ENCODE data around the gene OR6C68.
"Not testable (repeated sequence)": the region's sequence is repeated elsewhere in the genome, so short reads cannot be mapped to it uniquely, and the experiment has no call there.

Gene OR6C68

DNA sequence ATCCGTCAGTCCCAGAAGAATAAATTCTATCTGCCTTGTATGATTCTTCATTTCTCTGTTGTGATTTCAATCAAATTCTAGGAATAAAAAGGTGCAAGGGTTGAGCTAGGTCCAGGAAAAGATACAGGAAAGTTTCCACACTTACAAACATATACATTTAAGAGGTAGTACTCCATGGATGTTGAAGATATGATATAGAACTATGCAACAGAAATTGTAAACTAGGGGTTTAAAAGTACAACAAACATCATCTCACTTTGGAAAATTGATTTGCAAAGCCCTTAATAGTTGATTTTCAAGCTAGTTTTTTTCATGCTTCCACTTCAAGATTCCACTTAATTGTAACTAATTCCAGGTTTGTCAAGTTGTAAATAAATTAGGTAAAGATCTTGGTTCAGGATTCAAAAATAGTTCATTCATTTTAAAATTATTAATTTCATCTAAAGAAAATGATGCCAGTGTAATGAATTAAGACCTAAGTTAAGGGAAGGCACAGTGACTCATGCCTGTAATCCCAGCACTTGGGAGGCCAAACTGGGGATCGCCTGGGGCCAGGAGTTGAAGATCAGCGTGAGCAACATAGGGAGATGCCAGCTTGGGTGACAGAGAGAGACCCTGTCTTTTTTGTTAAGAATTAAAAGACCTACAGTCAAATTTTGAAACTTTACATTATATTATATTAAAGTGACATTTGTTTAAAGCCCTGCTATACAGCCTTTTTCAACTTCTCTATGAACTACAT, 21.9 kb upstream of the OR6C68 start, which contains the start of gene OR6C70:
Gene OR6C70, minus strand, starts transcription at position 51 of the 742 bp plus-strand sequence. Its CDS starts 0 bp downstream, at position 51.
- DNase-seq (ENCODE audit: low spot score): no peak
- no peak within 1 kb of the TSS for H3K4me3 ChIP-seq (ENCODE audit: low read length in 2 of 2)
- H3K27ac ChIP-seq (replicated peaks; ENCODE audit: low read length): no peak within 1 kb of the TSS
- H3K18ac ChIP-seq (ENCODE audit: low read length): no peak within 1 kb of the TSS
- H2BK120ac ChIP-seq (ENCODE audit: low read depth, low read length): no peak within 1 kb of the TSS
- no peaks in the 10 kb centered on the region for H3K79me1 ChIP-seq (ENCODE audit: low read depth, low read length)
- no peaks in the 10 kb centered on the region for H3K27me3 ChIP-seq (ENCODE audit: control insufficient read depth in 3 of 3, insufficient read depth in 3 of 3, low read depth in 1 of 3, low read length in 3 of 3)
- no peak within 1 kb of the TSS for H4K91ac ChIP-seq (ENCODE audit: low read depth, low read length, poor library complexity)
- no peak within 1 kb of the TSS for H2AK5ac ChIP-seq (ENCODE audit: low read depth, low read length)
- H2AFZ ChIP-seq (ENCODE audit: low read length): no peak within 1 kb of the TSS
- H3K4me1 ChIP-seq (ENCODE audit: control insufficient read depth in 2 of 2, insufficient read depth in 1 of 2, low read depth in 1 of 2, low read length in 2 of 2): no peaks in the 10 kb centered on the region
- H3K23ac ChIP-seq (ENCODE audit: low read depth, low read length, poor library complexity): no peak within 1 kb of the TSS
- H2BK12ac ChIP-seq (ENCODE audit: low read length): no peak within 1 kb of the TSS
- no peaks in the 10 kb centered on the region for H3K9me3 ChIP-seq (replicated peaks in 1 of 2; ENCODE audit: control insufficient read depth in 2 of 2, insufficient read depth in 1 of 2, low read depth in 1 of 2, low read length in 2 of 2)
- WGBS, 2 donors (ENCODE audit: extremely low coverage in 2 of 2, insufficient read length in 2 of 2, insufficient replicate concordance in 1 of 2): no CpG with 5 or more reads among the region's 3 CpGs
- H2BK5ac ChIP-seq (ENCODE audit: low read length): no peak within 1 kb of the TSS
- H3K4ac ChIP-seq (ENCODE audit: low read length): no peak within 1 kb of the TSS
- no peaks in the 10 kb centered on the region for H3K36me3 ChIP-seq (replicated peaks in 1 of 2; ENCODE audit: control insufficient read depth in 2 of 2, insufficient read depth in 2 of 2, low read length in 2 of 2)
- no peak within 1 kb of the TSS for H4K8ac ChIP-seq (ENCODE audit: low read depth, low read length)
- H3K4me2 ChIP-seq (ENCODE audit: insufficient read depth, low read length, poor library complexity, severe bottlenecking): no peak within 1 kb of the TSS
- no peak within 1 kb of the TSS for H3K14ac ChIP-seq (ENCODE audit: low read length)
- H2BK15ac ChIP-seq (ENCODE audit: low read length): no peak within 1 kb of the TSS
- H3K9ac ChIP-seq (ENCODE audit: low read depth, low read length, poor library complexity): no peak within 1 kb of the TSS

DNA sequence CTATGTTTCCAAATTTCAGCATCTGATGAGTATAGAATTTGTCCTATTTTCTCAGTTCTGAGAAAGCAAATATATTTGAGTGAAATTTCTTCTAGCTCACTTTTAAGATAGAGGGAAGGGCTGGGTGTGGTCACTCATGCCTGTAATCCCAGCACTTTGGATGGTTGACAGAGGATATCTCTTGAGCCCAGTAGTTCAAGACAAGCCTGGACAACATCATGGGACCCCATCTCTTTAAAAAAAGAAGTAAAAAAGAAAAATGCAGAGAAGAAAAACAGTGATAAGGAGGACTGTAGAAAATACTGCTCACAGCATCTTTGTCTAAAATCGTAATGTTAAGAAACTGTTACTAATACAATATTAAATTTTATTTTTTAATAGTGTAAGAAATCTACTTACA, 19.9 kb upstream of the OR6C68 start:
- Histone ChIP-seq H3K9ac (ENCODE audit: low read depth, low read length, poor library complexity) (no peak overlapping the region), H3K27me3 (ENCODE audit: control insufficient read depth in 3 of 3, insufficient read depth in 3 of 3, low read depth in 1 of 3, low read length in 3 of 3) (no peaks in the 10 kb centered on the region), H3K9me3 (replicated peaks in 1 of 2; ENCODE audit: control insufficient read depth in 2 of 2, insufficient read depth in 1 of 2, low read depth in 1 of 2, low read length in 2 of 2) (no peaks in the 10 kb centered on the region), H2BK15ac (ENCODE audit: low read length) (no peak overlapping the region), H3K23ac (ENCODE audit: low read depth, low read length, poor library complexity) (no peak overlapping the region), H3K36me3 (replicated peaks in 1 of 2; ENCODE audit: control insufficient read depth in 2 of 2, insufficient read depth in 2 of 2, low read length in 2 of 2) (no peaks in the 10 kb centered on the region), H3K4me1 (ENCODE audit: control insufficient read depth in 2 of 2, insufficient read depth in 1 of 2, low read depth in 1 of 2, low read length in 2 of 2) (no peaks in the 10 kb centered on the region), H3K4me2 (ENCODE audit: insufficient read depth, low read length, poor library complexity, severe bottlenecking) (no peak overlapping the region), H3K18ac (ENCODE audit: low read length) (no peak overlapping the region), H2AK5ac (ENCODE audit: low read depth, low read length) (no peak overlapping the region), H4K8ac (ENCODE audit: low read depth, low read length) (no peak overlapping the region), H3K4ac (ENCODE audit: low read length) (no peak overlapping the region), H3K4me3 (ENCODE audit: low read length in 2 of 2) (no peak overlapping the region), H2BK120ac (ENCODE audit: low read depth, low read length) (no peak overlapping the region), H3K14ac (ENCODE audit: low read length) (no peak overlapping the region), H3K27ac (replicated peaks; ENCODE audit: low read length) (no peak overlapping the region), H4K91ac (ENCODE audit: low read depth, low read length, poor library complexity) (no peak overlapping the region), H2BK12ac (ENCODE audit: low read length) (no peak overlapping the region), H3K79me1 (ENCODE audit: low read depth, low read length) (no peaks in the 10 kb centered on the region), H2AFZ (ENCODE audit: low read length) (no peak overlapping the region), H2BK5ac (ENCODE audit: low read length) (no peak overlapping the region)
- no CpG with 5 or more reads among the region's 1 CpG for WGBS, 2 donors (ENCODE audit: extremely low coverage in 2 of 2, insufficient read length in 2 of 2, insufficient replicate concordance in 1 of 2)
- DNase-seq (ENCODE audit: low spot score): no peak

DNA sequence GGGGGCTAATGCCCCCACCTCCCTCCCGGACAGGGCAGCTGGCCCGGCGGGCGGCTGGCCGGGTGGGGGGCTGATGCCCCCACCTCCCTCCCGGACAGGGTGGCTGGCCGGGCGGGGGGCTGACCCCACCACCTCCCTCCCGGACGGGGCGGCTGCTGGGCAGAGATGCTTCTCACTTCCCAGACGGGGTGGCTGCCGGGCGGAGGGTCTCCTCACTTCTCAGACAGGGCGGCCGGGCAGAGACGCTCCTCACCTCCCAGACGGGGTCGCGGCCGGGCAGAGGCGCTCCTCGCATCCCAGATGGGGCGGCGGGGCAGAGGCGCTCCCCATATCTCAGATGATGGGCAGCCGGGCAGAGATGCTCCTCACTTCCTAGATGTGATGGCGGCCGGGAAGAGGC, 13.0 kb upstream of the OR6C68 start:
- H4K91ac ChIP-seq (ENCODE audit: low read depth, low read length, poor library complexity); H3K18ac ChIP-seq (ENCODE audit: low read length); H3K79me1 ChIP-seq (ENCODE audit: low read depth, low read length); H3K4me2 ChIP-seq (ENCODE audit: insufficient read depth, low read length, poor library complexity, severe bottlenecking); H2AFZ ChIP-seq (ENCODE audit: low read length); H2BK12ac ChIP-seq (ENCODE audit: low read length); H2BK15ac ChIP-seq (ENCODE audit: low read length); H2BK5ac ChIP-seq (ENCODE audit: low read length); H4K8ac ChIP-seq (ENCODE audit: low read depth, low read length); H3K36me3 ChIP-seq (replicated peaks in 1 of 2; ENCODE audit: control insufficient read depth in 2 of 2, insufficient read depth in 2 of 2, low read length in 2 of 2); H3K27ac ChIP-seq (replicated peaks; ENCODE audit: low read length); H2AK5ac ChIP-seq (ENCODE audit: low read depth, low read length); H3K9ac ChIP-seq (ENCODE audit: low read depth, low read length, poor library complexity); H3K14ac ChIP-seq (ENCODE audit: low read length); H3K9me3 ChIP-seq (replicated peaks in 1 of 2; ENCODE audit: control insufficient read depth in 2 of 2, insufficient read depth in 1 of 2, low read depth in 1 of 2, low read length in 2 of 2); H3K27me3 ChIP-seq (ENCODE audit: control insufficient read depth in 3 of 3, insufficient read depth in 3 of 3, low read depth in 1 of 3, low read length in 3 of 3); H3K4me3 ChIP-seq (ENCODE audit: low read length in 2 of 2); DNase-seq (ENCODE audit: low spot score); H3K4me1 ChIP-seq (ENCODE audit: control insufficient read depth in 2 of 2, insufficient read depth in 1 of 2, low read depth in 1 of 2, low read length in 2 of 2); H2BK120ac ChIP-seq (ENCODE audit: low read depth, low read length); H3K4ac ChIP-seq (ENCODE audit: low read length); H3K23ac ChIP-seq (ENCODE audit: low read depth, low read length, poor library complexity): not testable (repeated sequence)
- WGBS, 2 donors (ENCODE audit: extremely low coverage in 2 of 2, insufficient read length in 2 of 2, insufficient replicate concordance in 1 of 2): no CpG with 5 or more reads among the region's 29 CpGs

DNA sequence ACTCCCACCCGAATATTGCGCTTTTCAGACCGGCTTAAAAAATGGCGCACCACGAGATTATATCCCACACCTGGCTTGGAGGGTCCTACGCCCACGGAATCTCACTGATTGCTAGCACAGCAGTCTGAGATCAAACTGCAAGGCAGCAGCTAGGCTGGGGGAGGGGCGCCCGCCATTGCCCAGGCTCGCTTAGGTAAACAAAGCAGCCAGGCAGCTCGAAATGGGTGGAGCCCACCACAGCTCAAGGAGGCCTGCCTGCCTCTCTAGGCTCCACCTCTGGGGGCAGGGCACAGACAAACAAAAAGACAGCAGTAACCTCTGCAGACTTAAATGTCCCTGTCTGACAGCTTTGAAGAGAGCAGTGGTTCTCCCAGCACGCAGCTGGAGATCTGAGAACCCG, 7.9 kb upstream of the OR6C68 start:
- not testable (repeated sequence) for H2BK12ac ChIP-seq (ENCODE audit: low read length); H3K4me1 ChIP-seq (ENCODE audit: control insufficient read depth in 2 of 2, insufficient read depth in 1 of 2, low read depth in 1 of 2, low read length in 2 of 2); DNase-seq (ENCODE audit: low spot score); H3K9me3 ChIP-seq (replicated peaks in 1 of 2; ENCODE audit: control insufficient read depth in 2 of 2, insufficient read depth in 1 of 2, low read depth in 1 of 2, low read length in 2 of 2); H2BK5ac ChIP-seq (ENCODE audit: low read length); H3K36me3 ChIP-seq (replicated peaks in 1 of 2; ENCODE audit: control insufficient read depth in 2 of 2, insufficient read depth in 2 of 2, low read length in 2 of 2); H3K14ac ChIP-seq (ENCODE audit: low read length); H3K4ac ChIP-seq (ENCODE audit: low read length); H3K9ac ChIP-seq (ENCODE audit: low read depth, low read length, poor library complexity); H3K23ac ChIP-seq (ENCODE audit: low read depth, low read length, poor library complexity); H3K27ac ChIP-seq (replicated peaks; ENCODE audit: low read length); H4K91ac ChIP-seq (ENCODE audit: low read depth, low read length, poor library complexity); H3K79me1 ChIP-seq (ENCODE audit: low read depth, low read length); H3K27me3 ChIP-seq (ENCODE audit: control insufficient read depth in 3 of 3, insufficient read depth in 3 of 3, low read depth in 1 of 3, low read length in 3 of 3); H2AK5ac ChIP-seq (ENCODE audit: low read depth, low read length); H2BK15ac ChIP-seq (ENCODE audit: low read length); H4K8ac ChIP-seq (ENCODE audit: low read depth, low read length); H3K4me2 ChIP-seq (ENCODE audit: insufficient read depth, low read length, poor library complexity, severe bottlenecking); H3K4me3 ChIP-seq (ENCODE audit: low read length in 2 of 2); H3K18ac ChIP-seq (ENCODE audit: low read length); H2BK120ac ChIP-seq (ENCODE audit: low read depth, low read length)
- WGBS, 2 donors (ENCODE audit: extremely low coverage in 2 of 2, insufficient read length in 2 of 2, insufficient replicate concordance in 1 of 2): no CpG with 5 or more reads among the region's 13 CpGs
- peak overlapping the region; percentile 49 for H2AFZ ChIP-seq (ENCODE audit: low read length)

Data from neuronal stem cell (in vitro differentiated cells).